ENCODE results near the gene NXPE3.
"Not testable (repeated sequence)": the region's sequence is repeated elsewhere in the genome, so short reads cannot be mapped to it uniquely, and the experiment has no call there.

The NXPE3 gene

DNA sequence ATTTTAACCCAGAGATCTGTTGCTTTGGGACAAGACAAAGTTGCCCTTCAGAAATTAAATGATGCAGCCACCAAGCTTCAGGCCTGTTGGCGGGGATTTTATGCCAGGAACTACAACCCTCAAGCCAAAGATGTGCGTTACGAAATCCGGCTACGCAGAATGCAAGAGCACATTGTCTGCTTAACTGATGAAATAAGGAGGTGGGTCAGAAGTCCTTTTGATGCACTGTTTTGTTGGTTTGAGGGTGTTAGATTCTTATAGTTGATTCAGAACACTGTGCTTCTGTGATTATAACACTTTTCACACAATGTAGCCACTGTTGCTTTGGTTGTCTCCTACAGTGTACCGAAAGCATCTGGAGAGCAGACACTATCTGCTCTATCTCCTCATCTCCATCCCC, 20.8 kb upstream of the NXPE3 start:
- in situ Hi-C loops (cut with MboI; ENCODE audit: low pct_unique_long_range_greater_than_20kb, low sequenced_read_pairs, unreplicated experiment), result no loop called here
- TF ChIP-seq, protein P1, sequence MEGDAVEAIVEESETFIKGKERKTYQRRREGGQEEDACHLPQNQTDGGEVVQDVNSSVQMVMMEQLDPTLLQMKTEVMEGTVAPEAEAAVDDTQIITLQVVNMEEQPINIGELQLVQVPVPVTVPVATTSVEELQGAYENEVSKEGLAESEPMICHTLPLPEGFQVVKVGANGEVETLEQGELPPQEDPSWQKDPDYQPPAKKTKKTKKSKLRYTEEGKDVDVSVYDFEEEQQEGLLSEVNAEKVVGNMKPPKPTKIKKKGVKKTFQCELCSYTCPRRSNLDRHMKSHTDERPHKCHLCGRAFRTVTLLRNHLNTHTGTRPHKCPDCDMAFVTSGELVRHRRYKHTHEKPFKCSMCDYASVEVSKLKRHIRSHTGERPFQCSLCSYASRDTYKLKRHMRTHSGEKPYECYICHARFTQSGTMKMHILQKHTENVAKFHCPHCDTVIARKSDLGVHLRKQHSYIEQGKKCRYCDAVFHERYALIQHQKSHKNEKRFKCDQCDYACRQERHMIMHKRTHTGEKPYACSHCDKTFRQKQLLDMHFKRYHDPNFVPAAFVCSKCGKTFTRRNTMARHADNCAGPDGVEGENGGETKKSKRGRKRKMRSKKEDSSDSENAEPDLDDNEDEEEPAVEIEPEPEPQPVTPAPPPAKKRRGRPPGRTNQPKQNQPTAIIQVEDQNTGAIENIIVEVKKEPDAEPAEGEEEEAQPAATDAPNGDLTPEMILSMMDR (IDR thresholded peaks at IDR 0.05; ENCODE audit: extremely low read depth, insufficient read depth, missing control alignments), result no peak
- no peak for DNase-seq (ENCODE audit: low spot score)

- TF ChIP-seq, protein P1 (IDR thresholded peaks at IDR 0.05; ENCODE audit: extremely low read depth, insufficient read depth, missing control alignments), result no peak
- no peak for DNase-seq (ENCODE audit: low spot score)
- in situ Hi-C loops (cut with MboI; ENCODE audit: low pct_unique_long_range_greater_than_20kb, low sequenced_read_pairs, unreplicated experiment), result no loop called here
These were observed 16.9 kb upstream of the NXPE3 start for GRCh38 chr3:101762041-101762646.

GRCh38 chr3:101777745-101778281, 1.2 kb upstream of the NXPE3 start:
- in situ Hi-C loops (cut with MboI; ENCODE audit: low pct_unique_long_range_greater_than_20kb, low sequenced_read_pairs, unreplicated experiment); DNase-seq (ENCODE audit: low spot score): not testable (repeated sequence)

GRCh38 chr3:101778385-101779046, 495 bp upstream of the NXPE3 start:
- DNase-seq (ENCODE audit: low spot score), result no peak
- in situ Hi-C loops (cut with MboI; ENCODE audit: low pct_unique_long_range_greater_than_20kb, low sequenced_read_pairs, unreplicated experiment), result no loop called here
- TF ChIP-seq, protein P1 (IDR thresholded peaks at IDR 0.05; ENCODE audit: extremely low read depth, insufficient read depth, missing control alignments), result no peak

DNA sequence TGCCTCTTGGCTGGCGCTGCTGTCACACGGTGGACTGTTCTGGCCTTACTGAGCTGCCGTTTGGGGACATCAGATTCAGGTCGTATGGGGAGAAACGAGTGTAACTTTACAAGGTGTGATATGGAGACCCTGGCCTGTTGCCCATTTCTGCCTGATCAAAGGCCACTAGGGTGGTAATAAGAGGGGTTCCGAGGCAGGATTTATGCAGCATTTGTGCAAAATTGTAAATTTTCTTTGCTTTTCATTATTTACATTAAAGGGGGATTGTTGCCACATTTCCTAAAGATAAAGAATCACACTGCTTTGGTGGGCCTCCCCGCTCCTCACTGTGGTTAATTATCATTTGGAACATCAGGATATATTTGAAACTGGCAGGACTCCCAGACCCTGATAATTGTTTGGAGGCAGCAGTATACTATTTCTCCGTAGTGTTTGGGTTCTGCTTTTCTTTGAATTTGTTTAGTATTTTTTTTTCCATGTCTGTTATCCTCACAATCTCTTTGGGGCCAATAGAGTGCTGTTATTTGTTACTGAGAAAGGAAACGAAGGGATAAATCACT, 891 bp downstream of the NXPE3 start:
- DNase-seq (ENCODE audit: low spot score), result no peak
- TF ChIP-seq, protein P1 (IDR thresholded peaks at IDR 0.05; ENCODE audit: extremely low read depth, insufficient read depth, missing control alignments), result no peak
- in situ Hi-C loops (cut with MboI; ENCODE audit: low pct_unique_long_range_greater_than_20kb, low sequenced_read_pairs, unreplicated experiment), result no loop called here

- TF ChIP-seq, protein P1 (IDR thresholded peaks at IDR 0.05; ENCODE audit: extremely low read depth, insufficient read depth, missing control alignments), result no peak
- no peak for DNase-seq (ENCODE audit: low spot score)
- in situ Hi-C loops (cut with MboI; ENCODE audit: low pct_unique_long_range_greater_than_20kb, low sequenced_read_pairs, unreplicated experiment), result no loop called here
These were observed 1.6 kb downstream of the NXPE3 start for GRCh38 chr3:101780661-101781060.

GRCh38 chr3:101781166-101781565, 2.2 kb downstream of the NXPE3 start:
- in situ Hi-C loops (cut with MboI; ENCODE audit: low pct_unique_long_range_greater_than_20kb, low sequenced_read_pairs, unreplicated experiment), result no loop called here
- no peak for DNase-seq (ENCODE audit: low spot score)
- TF ChIP-seq, protein P1 (IDR thresholded peaks at IDR 0.05; ENCODE audit: extremely low read depth, insufficient read depth, missing control alignments), result no peak

All from GM13977 (cell line).